Ecto neural progenitor cell (in vitro differentiated cells): Measurements from ENCODE around the gene METTL1.
"Not testable (repeated sequence)": the region's sequence is repeated elsewhere in the genome, so short reads cannot be mapped to it uniquely, and the experiment has no call there.

Experiments
- DNase-seq: peaks from one replicate; pipeline ENCODE4 v3.0.0-alpha.2; 2018; ENCODE audit warnings: low spot score

Gene METTL1

GRCh38 chr12:57724003-57724935 is 47.6 kb downstream of the METTL1 start:
- DNase-seq: no peak

GRCh38 chr12:57723630-57723962 is 48.3 kb downstream of the METTL1 start:
- no peak for DNase-seq

GRCh38 chr12:57722716-57723629 is 48.9 kb downstream of the METTL1 start:
- DNase-seq: no peak

- DNase-seq: not testable (repeated sequence)
Measured at GRCh38 chr12:57721846-57722608, 49.9 kb downstream of the METTL1 start.

- DNase-seq: no peak
Measured at GRCh38 chr12:57720606-57721595, 51.0 kb downstream of the METTL1 start.

- DNase-seq: no peak
Measured at GRCh38 chr12:57719777-57720605, 51.9 kb downstream of the METTL1 start.

GRCh38 chr12:57718641-57719528 is 53.0 kb downstream of the METTL1 start:
- DNase-seq: no peak
